Cardiac fibroblast (primary cell): ENCODE results near the gene DIAPH2.

Experiments used
- DNase-seq, 2 donors: peaks; one replicate each; pipeline versions ENCODE4 v3.0.0 to v3.0.0-alpha.2; 2010; ENCODE audit warnings: low read depth in 2 of 2
- H3K4me3 ChIP-seq, 2 donors: replicated peaks in 1 of 2; 1 replicate in 1 of 2; 2 replicates in 1 of 2; pipeline ENCODE4 v1.5.1; 2011; ENCODE audit warnings: low read depth in 2 of 2, low read length in 2 of 2, mild to moderate bottlenecking in 2 of 2, moderate library complexity in 1 of 2
- CTCF ChIP-seq: IDR thresholded peaks from one replicate; pipeline ENCODE4 v1.5.1; 2011; ENCODE audit warnings: low read depth, mild to moderate bottlenecking, low read length, inconsistent platforms

The DIAPH2 gene

DNA sequence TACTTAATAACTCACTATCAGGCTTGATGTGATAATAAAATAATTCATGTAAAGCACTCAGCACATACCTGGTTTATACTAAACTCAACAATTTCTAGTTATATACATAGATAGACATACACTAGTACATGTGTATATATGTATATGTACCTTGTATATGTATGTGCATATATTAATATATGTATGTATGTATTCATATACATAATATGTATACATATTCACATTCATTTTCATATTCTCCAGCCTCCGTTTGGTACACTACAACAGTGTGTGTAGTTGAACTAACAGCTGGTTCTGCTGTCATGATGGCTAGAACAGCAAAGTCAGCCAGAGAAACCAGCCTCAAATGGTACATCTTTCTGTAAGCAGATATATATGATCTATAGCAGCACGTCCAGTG is 869.2 kb downstream of the DIAPH2 start:
- no peak overlapping the region for H3K4me3 ChIP-seq
- no peak for DNase-seq
- TF ChIP-seq CTCF: no peak

- no peak for TF ChIP-seq CTCF
- no peak for DNase-seq
- no peak overlapping the region for H3K4me3 ChIP-seq
Observed at GRCh38 chrX:97556359-97556758, 871.7 kb downstream of the DIAPH2 start.

DNA sequence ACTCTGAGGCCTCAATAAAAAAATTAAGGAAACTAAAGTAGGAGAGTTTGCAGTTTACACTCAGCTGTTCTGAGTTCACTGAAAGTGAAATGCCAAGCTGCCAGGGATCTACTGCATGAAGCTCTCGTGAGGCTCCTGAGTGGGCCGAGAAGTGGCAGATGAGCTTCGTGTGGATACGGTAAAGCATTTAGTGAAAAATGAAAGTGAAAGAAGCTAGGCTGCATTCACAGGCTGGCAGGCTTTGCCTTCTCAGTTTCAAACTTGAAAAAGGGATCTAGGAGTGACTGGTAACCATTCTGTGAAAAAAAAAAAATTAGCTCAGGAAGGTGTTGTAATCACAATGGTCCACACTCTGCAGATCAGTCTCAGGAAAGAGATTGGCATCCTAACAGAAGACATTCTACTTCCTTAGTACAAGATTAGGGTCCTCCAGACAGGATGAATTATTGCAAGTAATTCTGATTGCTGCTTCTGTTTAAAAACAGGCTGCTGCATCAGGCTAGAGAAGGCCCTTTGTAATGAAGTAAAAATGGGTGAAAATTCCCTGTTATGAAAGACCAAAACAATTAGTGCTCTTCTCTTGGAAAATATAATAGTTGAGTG is 879.0 kb downstream of the DIAPH2 start:
- H3K4me3 ChIP-seq: peak overlapping the region; percentile 13 to 21
- no peak for TF ChIP-seq CTCF
- DNase-seq: peak; percentile 63 to 73

DNA sequence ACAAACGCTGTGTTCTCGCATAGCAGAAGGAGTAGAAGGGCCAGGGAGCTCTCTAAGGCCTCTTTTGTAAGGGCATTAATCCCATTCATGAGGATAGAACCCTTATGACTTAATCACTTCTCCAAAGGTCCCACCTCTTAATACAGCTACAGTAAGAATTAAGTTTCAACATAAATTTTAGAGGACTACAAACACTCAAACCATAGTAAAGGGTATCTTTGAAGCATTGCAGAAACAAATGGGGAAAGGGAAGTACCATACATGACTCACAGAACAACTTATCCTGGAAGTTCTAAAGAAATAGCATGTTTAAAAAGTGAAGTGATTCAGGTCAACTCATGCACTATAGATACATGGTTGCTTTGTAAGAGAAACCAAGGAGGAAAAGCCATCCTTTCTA is 879.9 kb downstream of the DIAPH2 start:
- peak in 1 of 2 donors; percentile 1 for DNase-seq
- H3K4me3 ChIP-seq: no peak overlapping the region
- no peak for TF ChIP-seq CTCF

DNA sequence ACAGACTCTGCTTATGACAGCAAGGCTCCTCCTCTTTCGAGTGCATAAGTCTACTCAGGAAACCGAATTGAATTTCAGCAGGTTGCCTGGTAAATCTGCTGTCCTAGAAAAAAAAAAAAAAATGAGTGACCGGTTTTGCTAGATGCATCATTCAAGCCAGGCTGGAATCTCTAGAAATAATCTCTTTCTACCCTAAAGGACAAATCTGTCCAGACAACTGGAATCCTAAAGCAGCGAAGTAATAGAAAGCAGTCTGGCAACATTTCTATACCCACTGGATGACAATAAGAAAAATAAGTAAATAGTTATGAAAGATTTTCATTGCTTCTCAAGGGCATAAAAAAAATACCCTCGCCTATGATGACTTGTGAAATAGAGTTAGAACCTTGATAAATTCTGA is 902.5 kb downstream of the DIAPH2 start:
- no peak for DNase-seq
- no peak for TF ChIP-seq CTCF
- H3K4me3 ChIP-seq: no peak overlapping the region

GRCh38 chrX:97594646-97595224 is 910.1 kb downstream of the DIAPH2 start:
- TF ChIP-seq CTCF: no peak
- DNase-seq: no peak
- no peak overlapping the region for H3K4me3 ChIP-seq

- no peak for TF ChIP-seq CTCF
- DNase-seq: no peak
- H3K4me3 ChIP-seq: no peak overlapping the region
Observed at GRCh38 chrX:97597954-97598353, 913.3 kb downstream of the DIAPH2 start.
